ENCODE data around the gene ABCF3.

DNA sequence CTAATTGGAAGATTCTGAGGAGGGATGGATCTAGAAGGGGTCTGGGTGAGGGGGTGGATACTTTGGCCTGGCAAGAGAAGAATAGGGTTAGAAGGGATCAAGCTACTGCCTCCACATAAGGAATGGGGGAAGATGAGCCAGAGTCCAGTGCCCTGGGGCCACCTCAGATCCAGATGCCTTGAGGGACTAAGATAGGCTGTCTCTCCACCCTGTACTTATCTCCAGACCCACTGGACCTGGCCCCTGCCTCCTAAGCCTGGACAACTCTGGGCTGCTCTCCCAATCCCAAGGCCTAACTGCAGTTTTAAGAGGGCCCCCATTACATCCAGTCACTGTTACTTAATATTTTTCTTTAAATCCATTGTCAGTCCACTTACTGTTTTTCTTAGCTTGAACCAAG lies 28.8 kb upstream of the ABCF3 start:
- TF ChIP-seq, protein P1, sequence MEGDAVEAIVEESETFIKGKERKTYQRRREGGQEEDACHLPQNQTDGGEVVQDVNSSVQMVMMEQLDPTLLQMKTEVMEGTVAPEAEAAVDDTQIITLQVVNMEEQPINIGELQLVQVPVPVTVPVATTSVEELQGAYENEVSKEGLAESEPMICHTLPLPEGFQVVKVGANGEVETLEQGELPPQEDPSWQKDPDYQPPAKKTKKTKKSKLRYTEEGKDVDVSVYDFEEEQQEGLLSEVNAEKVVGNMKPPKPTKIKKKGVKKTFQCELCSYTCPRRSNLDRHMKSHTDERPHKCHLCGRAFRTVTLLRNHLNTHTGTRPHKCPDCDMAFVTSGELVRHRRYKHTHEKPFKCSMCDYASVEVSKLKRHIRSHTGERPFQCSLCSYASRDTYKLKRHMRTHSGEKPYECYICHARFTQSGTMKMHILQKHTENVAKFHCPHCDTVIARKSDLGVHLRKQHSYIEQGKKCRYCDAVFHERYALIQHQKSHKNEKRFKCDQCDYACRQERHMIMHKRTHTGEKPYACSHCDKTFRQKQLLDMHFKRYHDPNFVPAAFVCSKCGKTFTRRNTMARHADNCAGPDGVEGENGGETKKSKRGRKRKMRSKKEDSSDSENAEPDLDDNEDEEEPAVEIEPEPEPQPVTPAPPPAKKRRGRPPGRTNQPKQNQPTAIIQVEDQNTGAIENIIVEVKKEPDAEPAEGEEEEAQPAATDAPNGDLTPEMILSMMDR (IDR thresholded peaks at IDR 0.05), result no peak
- TF ChIP-seq ZNF416 (CRISPR knock-in tag; IDR thresholded peaks at IDR 0.05), result no peak
- no peak for TF ChIP-seq ZNF423 (CRISPR knock-in tag; IDR thresholded peaks at IDR 0.05)
- TF ChIP-seq CREB1 (CRISPR knock-in tag; IDR thresholded peaks at IDR 0.05), result no peak
- TF ChIP-seq MLX (CRISPR knock-in tag; IDR thresholded peaks at IDR 0.05), result no peak
- no peak for TF ChIP-seq JUN (CRISPR knock-in tag; IDR thresholded peaks at IDR 0.05)
- no peak for TF ChIP-seq NR1H2 (CRISPR knock-in tag; IDR thresholded peaks at IDR 0.05)
- TF ChIP-seq ZNF121 (CRISPR knock-in tag; IDR thresholded peaks at IDR 0.05), result no peak
- TF ChIP-seq, protein P2, sequence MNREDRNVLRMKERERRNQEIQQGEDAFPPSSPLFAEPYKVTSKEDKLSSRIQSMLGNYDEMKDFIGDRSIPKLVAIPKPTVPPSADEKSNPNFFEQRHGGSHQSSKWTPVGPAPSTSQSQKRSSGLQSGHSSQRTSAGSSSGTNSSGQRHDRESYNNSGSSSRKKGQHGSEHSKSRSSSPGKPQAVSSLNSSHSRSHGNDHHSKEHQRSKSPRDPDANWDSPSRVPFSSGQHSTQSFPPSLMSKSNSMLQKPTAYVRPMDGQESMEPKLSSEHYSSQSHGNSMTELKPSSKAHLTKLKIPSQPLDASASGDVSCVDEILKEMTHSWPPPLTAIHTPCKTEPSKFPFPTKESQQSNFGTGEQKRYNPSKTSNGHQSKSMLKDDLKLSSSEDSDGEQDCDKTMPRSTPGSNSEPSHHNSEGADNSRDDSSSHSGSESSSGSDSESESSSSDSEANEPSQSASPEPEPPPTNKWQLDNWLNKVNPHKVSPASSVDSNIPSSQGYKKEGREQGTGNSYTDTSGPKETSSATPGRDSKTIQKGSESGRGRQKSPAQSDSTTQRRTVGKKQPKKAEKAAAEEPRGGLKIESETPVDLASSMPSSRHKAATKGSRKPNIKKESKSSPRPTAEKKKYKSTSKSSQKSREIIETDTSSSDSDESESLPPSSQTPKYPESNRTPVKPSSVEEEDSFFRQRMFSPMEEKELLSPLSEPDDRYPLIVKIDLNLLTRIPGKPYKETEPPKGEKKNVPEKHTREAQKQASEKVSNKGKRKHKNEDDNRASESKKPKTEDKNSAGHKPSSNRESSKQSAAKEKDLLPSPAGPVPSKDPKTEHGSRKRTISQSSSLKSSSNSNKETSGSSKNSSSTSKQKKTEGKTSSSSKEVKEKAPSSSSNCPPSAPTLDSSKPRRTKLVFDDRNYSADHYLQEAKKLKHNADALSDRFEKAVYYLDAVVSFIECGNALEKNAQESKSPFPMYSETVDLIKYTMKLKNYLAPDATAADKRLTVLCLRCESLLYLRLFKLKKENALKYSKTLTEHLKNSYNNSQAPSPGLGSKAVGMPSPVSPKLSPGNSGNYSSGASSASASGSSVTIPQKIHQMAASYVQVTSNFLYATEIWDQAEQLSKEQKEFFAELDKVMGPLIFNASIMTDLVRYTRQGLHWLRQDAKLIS (CRISPR knock-in tag; IDR thresholded peaks at IDR 0.05; ENCODE audit: borderline replicate concordance), result no peak
- no peak for TF ChIP-seq PRRX2 (CRISPR knock-in tag; IDR thresholded peaks at IDR 0.05)

Measured in WTC11 (cell line).